Measurements from ENCODE around the gene SRBD1. TPM values are rescaled to one million over a fixed set of nuclear protein-coding genes. Genes with fewer than 3 reads are reported as not detected.

The SRBD1 gene
- total and polyA plus RNA-seq, 4 donors: 11.2 to 43.9 (median 19.1) TPM

GRCh38 chr2:45496869-45497268 lies 114.2 kb downstream of the SRBD1 start:
- no peaks in the 10 kb centered on the region for H3K36me3 ChIP-seq (ENCODE audit: control insufficient read depth, insufficient read depth, low read length)
- no peaks in the 10 kb centered on the region for H3K4me1 ChIP-seq (ENCODE audit: control insufficient read depth, insufficient read depth, low read length)
- H3K27ac ChIP-seq (ENCODE audit: low read depth, low read length): no peak overlapping the region
- no peak overlapping the region for H3K4me3 ChIP-seq (ENCODE audit: low read depth, low read length)
- peak in 1 of 6 donors; percentile 3 for DNase-seq (ENCODE audit: low read depth in 4 of 6, low spot score in 6 of 6)
- H3K9me3 ChIP-seq (ENCODE audit: control insufficient read depth, insufficient read depth, low read length): peaks cover 7% of the 10 kb centered on the region
- WGBS (ENCODE audit: insufficient coverage): 80% methylated on average over 1 of the region's 2 CpGs
- no peaks in the 10 kb centered on the region for H3K27me3 ChIP-seq (ENCODE audit: control insufficient read depth, insufficient read depth, low read length)

- Histone ChIP-seq H3K4me3 (ENCODE audit: low read depth, low read length) (no peak overlapping the region), H3K9me3 (ENCODE audit: control insufficient read depth, insufficient read depth, low read length) (no peaks in the 10 kb centered on the region), H3K27me3 (ENCODE audit: control insufficient read depth, insufficient read depth, low read length) (no peaks in the 10 kb centered on the region), H3K36me3 (ENCODE audit: control insufficient read depth, insufficient read depth, low read length) (no peaks in the 10 kb centered on the region), H3K4me1 (ENCODE audit: control insufficient read depth, insufficient read depth, low read length) (no peaks in the 10 kb centered on the region), H3K27ac (ENCODE audit: low read depth, low read length) (no peak overlapping the region)
- WGBS (ENCODE audit: insufficient coverage): no CpG with 5 or more reads among the region's 1 CpG
- no peak for DNase-seq (ENCODE audit: low read depth in 4 of 6, low spot score in 6 of 6)
Measured at GRCh38 chr2:45494978-45495293, 116.1 kb downstream of the SRBD1 start.

GRCh38 chr2:45494275-45494977 lies 116.6 kb downstream of the SRBD1 start:
- Histone ChIP-seq H3K9me3 (ENCODE audit: control insufficient read depth, insufficient read depth, low read length) (no peaks in the 10 kb centered on the region), H3K4me3 (ENCODE audit: low read depth, low read length) (no peak overlapping the region), H3K27ac (ENCODE audit: low read depth, low read length) (no peak overlapping the region), H3K4me1 (ENCODE audit: control insufficient read depth, insufficient read depth, low read length) (no peaks in the 10 kb centered on the region), H3K27me3 (ENCODE audit: control insufficient read depth, insufficient read depth, low read length) (no peaks in the 10 kb centered on the region), H3K36me3 (ENCODE audit: control insufficient read depth, insufficient read depth, low read length) (no peaks in the 10 kb centered on the region)
- peak; percentile 29 to 93 (median 53) for DNase-seq (ENCODE audit: low read depth in 4 of 6, low spot score in 6 of 6)
- no CpG with 5 or more reads among the region's 2 CpGs for WGBS (ENCODE audit: insufficient coverage)

GRCh38 chr2:45484965-45485364 lies 126.1 kb downstream of the SRBD1 start:
- H3K4me3 ChIP-seq (ENCODE audit: low read depth, low read length): no peak overlapping the region
- H3K36me3 ChIP-seq (ENCODE audit: control insufficient read depth, insufficient read depth, low read length): no peaks in the 10 kb centered on the region
- DNase-seq (ENCODE audit: low read depth in 4 of 6, low spot score in 6 of 6): no peak
- no CpG with 5 or more reads among the region's 3 CpGs for WGBS (ENCODE audit: insufficient coverage)
- no peaks in the 10 kb centered on the region for H3K4me1 ChIP-seq (ENCODE audit: control insufficient read depth, insufficient read depth, low read length)
- no peaks in the 10 kb centered on the region for H3K9me3 ChIP-seq (ENCODE audit: control insufficient read depth, insufficient read depth, low read length)
- no peaks in the 10 kb centered on the region for H3K27me3 ChIP-seq (ENCODE audit: control insufficient read depth, insufficient read depth, low read length)
- no peak overlapping the region for H3K27ac ChIP-seq (ENCODE audit: low read depth, low read length)

GRCh38 chr2:45483997-45484396 lies 127.1 kb downstream of the SRBD1 start:
- H3K4me3 ChIP-seq (ENCODE audit: low read depth, low read length): no peak overlapping the region
- H3K27me3 ChIP-seq (ENCODE audit: control insufficient read depth, insufficient read depth, low read length): no peaks in the 10 kb centered on the region
- H3K27ac ChIP-seq (ENCODE audit: low read depth, low read length): no peak overlapping the region
- H3K9me3 ChIP-seq (ENCODE audit: control insufficient read depth, insufficient read depth, low read length): no peaks in the 10 kb centered on the region
- no peaks in the 10 kb centered on the region for H3K36me3 ChIP-seq (ENCODE audit: control insufficient read depth, insufficient read depth, low read length)
- H3K4me1 ChIP-seq (ENCODE audit: control insufficient read depth, insufficient read depth, low read length): no peaks in the 10 kb centered on the region
- DNase-seq (ENCODE audit: low read depth in 4 of 6, low spot score in 6 of 6): no peak

- WGBS (ENCODE audit: insufficient coverage): 100% methylated on average over 1 of the region's 1 CpG
- no peaks in the 10 kb centered on the region for H3K9me3 ChIP-seq (ENCODE audit: control insufficient read depth, insufficient read depth, low read length)
- no peak overlapping the region for H3K4me3 ChIP-seq (ENCODE audit: low read depth, low read length)
- DNase-seq (ENCODE audit: low read depth in 4 of 6, low spot score in 6 of 6): no peak
- no peak overlapping the region for H3K27ac ChIP-seq (ENCODE audit: low read depth, low read length)
- no peaks in the 10 kb centered on the region for H3K27me3 ChIP-seq (ENCODE audit: control insufficient read depth, insufficient read depth, low read length)
- H3K4me1 ChIP-seq (ENCODE audit: control insufficient read depth, insufficient read depth, low read length): no peaks in the 10 kb centered on the region
- no peaks in the 10 kb centered on the region for H3K36me3 ChIP-seq (ENCODE audit: control insufficient read depth, insufficient read depth, low read length)
Measured at GRCh38 chr2:45477546-45477945, 133.5 kb downstream of the SRBD1 start.

- no peaks in the 10 kb centered on the region for H3K36me3 ChIP-seq (ENCODE audit: control insufficient read depth, insufficient read depth, low read length)
- no peaks in the 10 kb centered on the region for H3K27me3 ChIP-seq (ENCODE audit: control insufficient read depth, insufficient read depth, low read length)
- no peak overlapping the region for H3K27ac ChIP-seq (ENCODE audit: low read depth, low read length)
- H3K4me1 ChIP-seq (ENCODE audit: control insufficient read depth, insufficient read depth, low read length): no peaks in the 10 kb centered on the region
- H3K9me3 ChIP-seq (ENCODE audit: control insufficient read depth, insufficient read depth, low read length): no peaks in the 10 kb centered on the region
- H3K4me3 ChIP-seq (ENCODE audit: low read depth, low read length): no peak overlapping the region
- peak in 1 of 6 donors; percentile 58 for DNase-seq (ENCODE audit: low read depth in 4 of 6, low spot score in 6 of 6)
- WGBS (ENCODE audit: insufficient coverage): no CpG with 5 or more reads among the region's 3 CpGs
Measured at GRCh38 chr2:45470531-45470930, 140.5 kb downstream of the SRBD1 start.

GRCh38 chr2:45469314-45470099 lies 141.6 kb downstream of the SRBD1 start:
- no peaks in the 10 kb centered on the region for H3K27me3 ChIP-seq (ENCODE audit: control insufficient read depth, insufficient read depth, low read length)
- no peaks in the 10 kb centered on the region for H3K9me3 ChIP-seq (ENCODE audit: control insufficient read depth, insufficient read depth, low read length)
- no peak for DNase-seq (ENCODE audit: low read depth in 4 of 6, low spot score in 6 of 6)
- H3K36me3 ChIP-seq (ENCODE audit: control insufficient read depth, insufficient read depth, low read length): no peaks in the 10 kb centered on the region
- no peaks in the 10 kb centered on the region for H3K4me1 ChIP-seq (ENCODE audit: control insufficient read depth, insufficient read depth, low read length)
- WGBS (ENCODE audit: insufficient coverage): no CpG with 5 or more reads among the region's 2 CpGs
- H3K4me3 ChIP-seq (ENCODE audit: low read depth, low read length): no peak overlapping the region
- H3K27ac ChIP-seq (ENCODE audit: low read depth, low read length): no peak overlapping the region

- H3K4me3 ChIP-seq (ENCODE audit: low read depth, low read length): no peak overlapping the region
- H3K4me1 ChIP-seq (ENCODE audit: control insufficient read depth, insufficient read depth, low read length): no peaks in the 10 kb centered on the region
- H3K9me3 ChIP-seq (ENCODE audit: control insufficient read depth, insufficient read depth, low read length): no peaks in the 10 kb centered on the region
- DNase-seq (ENCODE audit: low read depth in 4 of 6, low spot score in 6 of 6): no peak
- no peaks in the 10 kb centered on the region for H3K27me3 ChIP-seq (ENCODE audit: control insufficient read depth, insufficient read depth, low read length)
- 100% methylated on average over 2 of the region's 4 CpGs for WGBS (ENCODE audit: insufficient coverage)
- no peaks in the 10 kb centered on the region for H3K36me3 ChIP-seq (ENCODE audit: control insufficient read depth, insufficient read depth, low read length)
- no peak overlapping the region for H3K27ac ChIP-seq (ENCODE audit: low read depth, low read length)
Measured at GRCh38 chr2:45468279-45468678, 142.8 kb downstream of the SRBD1 start.

GRCh38 chr2:45466053-45466452 lies 145.0 kb downstream of the SRBD1 start:
- H3K27me3 ChIP-seq (ENCODE audit: control insufficient read depth, insufficient read depth, low read length): no peaks in the 10 kb centered on the region
- H3K9me3 ChIP-seq (ENCODE audit: control insufficient read depth, insufficient read depth, low read length): peaks cover 1% of the 10 kb centered on the region
- H3K4me1 ChIP-seq (ENCODE audit: control insufficient read depth, insufficient read depth, low read length): no peaks in the 10 kb centered on the region
- WGBS (ENCODE audit: insufficient coverage): 50% methylated on average over 1 of the region's 1 CpG
- H3K27ac ChIP-seq (ENCODE audit: low read depth, low read length): no peak overlapping the region
- no peak overlapping the region for H3K4me3 ChIP-seq (ENCODE audit: low read depth, low read length)
- no peaks in the 10 kb centered on the region for H3K36me3 ChIP-seq (ENCODE audit: control insufficient read depth, insufficient read depth, low read length)
- peak in 1 of 6 donors; percentile 23 for DNase-seq (ENCODE audit: low read depth in 4 of 6, low spot score in 6 of 6)
